Ectodermal cell (in vitro differentiated cells): ENCODE results near the gene MKNK2.

Experiments
- H3K27ac ChIP-seq: 2 replicates; pipeline ENCODE4 v1.7.0; 2013; ENCODE audit warnings: mild to moderate bottlenecking, low read depth, low read length; ENCODE audit not compliant: insufficient read depth, poor library complexity, severe bottlenecking
- H3K27me3 ChIP-seq: 2 replicates; pipeline ENCODE4 v1.7.0; 2013; ENCODE audit warnings: mild to moderate bottlenecking, low read length; ENCODE audit not compliant: insufficient read depth, control insufficient read depth, poor library complexity, severe bottlenecking
- H3K36me3 ChIP-seq: one replicate; pipeline ENCODE4 v1.7.0; 2013; ENCODE audit warnings: low read length; ENCODE audit not compliant: control insufficient read depth, insufficient read depth
- H3K4me1 ChIP-seq: one replicate; pipeline ENCODE4 v1.7.0; 2013; ENCODE audit warnings: low read length; ENCODE audit not compliant: control insufficient read depth, insufficient read depth
- H3K4me3 ChIP-seq: 2 replicates; pipeline ENCODE4 v1.7.0; 2013; ENCODE audit warnings: low read depth, low read length, control low read depth; ENCODE audit not compliant: insufficient read depth
- H3K9me3 ChIP-seq: 2 replicates; pipeline ENCODE4 v1.7.0; 2013; ENCODE audit warnings: mild to moderate bottlenecking, low read length, moderate library complexity; ENCODE audit not compliant: control insufficient read depth
- WGBS, 2 experiments: methylation state at CpG; one replicate each; pipeline ENCODE4 v1.1.7; 2013; ENCODE audit warnings: missing lambda C conversion rate in 2 of 2; 5-methylcytosine and 5-hydroxymethylcytosine counted together

MKNK2 gene

DNA sequence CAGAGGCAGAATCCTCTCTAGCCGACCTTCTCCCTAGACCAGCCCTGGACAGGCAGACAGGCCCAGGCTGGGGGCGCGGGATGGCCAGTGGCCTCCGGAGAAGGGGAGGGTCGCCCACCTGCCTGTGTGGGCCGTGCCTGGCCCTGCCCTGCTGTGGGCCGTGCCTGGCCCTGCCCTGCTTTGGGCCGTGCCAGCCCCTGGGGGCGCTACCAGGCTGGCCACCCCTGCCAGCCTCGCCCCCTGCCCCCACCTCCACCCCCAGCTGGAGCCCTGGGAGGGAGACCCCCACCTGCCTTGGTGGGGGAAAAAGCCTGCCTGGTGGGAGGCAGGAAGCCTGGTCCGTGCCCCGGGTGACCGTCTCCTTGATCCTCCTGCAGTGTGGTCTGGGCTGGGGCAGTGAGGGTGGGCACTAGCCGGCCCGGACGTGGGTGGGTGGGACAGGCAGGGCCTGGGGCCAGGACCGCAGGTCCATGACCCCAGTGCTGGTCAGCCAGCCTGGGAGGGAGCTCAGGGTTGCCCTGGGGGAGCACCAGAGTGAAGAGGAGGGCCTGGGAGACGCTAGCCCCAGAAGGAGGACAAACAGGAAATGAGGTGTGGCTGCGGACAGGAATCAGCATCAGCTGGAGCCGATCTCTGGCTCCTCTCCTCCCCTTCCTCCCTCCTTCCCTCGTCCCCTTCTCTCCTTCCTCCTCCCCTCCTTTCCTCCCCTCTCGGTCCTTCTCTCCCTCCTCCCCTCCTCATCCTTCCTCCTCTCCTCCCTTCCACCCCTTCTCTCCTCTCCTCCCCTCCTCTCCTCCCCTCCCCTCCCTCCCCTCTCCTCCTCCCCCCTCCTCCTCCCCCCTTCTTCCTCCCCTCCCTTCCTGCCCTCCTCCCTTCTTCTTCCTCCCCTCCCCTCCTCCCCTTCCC is 5.1 kb upstream of the MKNK2 start:
- H3K4me1 ChIP-seq: peaks cover 39% of the 10 kb centered on the region
- no peaks in the 10 kb centered on the region for H3K9me3 ChIP-seq
- no peaks in the 10 kb centered on the region for H3K27me3 ChIP-seq
- WGBS, 2 experiments: 62 to 68% methylated on average over 22 of the region's 22 CpGs
- H3K4me3 ChIP-seq: no peak overlapping the region
- no peak overlapping the region for H3K27ac ChIP-seq
- no peaks in the 10 kb centered on the region for H3K36me3 ChIP-seq

DNA sequence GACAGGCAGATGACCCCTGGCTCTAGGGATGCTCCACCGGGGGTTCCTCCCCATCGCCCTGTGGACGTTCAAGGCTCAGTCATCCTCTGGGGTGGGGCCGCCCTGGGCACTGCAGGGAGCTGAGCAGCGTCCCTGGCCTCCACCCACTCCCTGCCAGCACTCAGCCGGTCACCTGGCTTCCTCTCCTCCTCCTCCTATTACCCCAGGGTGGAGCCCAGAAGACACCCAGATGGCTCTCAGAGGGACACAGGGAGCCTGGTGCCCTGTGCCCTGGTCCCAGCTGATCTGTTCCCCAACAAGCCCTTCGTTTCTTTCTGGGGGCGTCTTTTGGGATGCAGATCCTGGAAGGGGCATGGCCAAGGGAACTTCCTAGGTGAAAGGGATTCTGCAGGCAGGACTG is 3.7 kb upstream of the MKNK2 start:
- WGBS, 2 experiments: 86 to 87% methylated on average over 8 of the region's 8 CpGs

DNA sequence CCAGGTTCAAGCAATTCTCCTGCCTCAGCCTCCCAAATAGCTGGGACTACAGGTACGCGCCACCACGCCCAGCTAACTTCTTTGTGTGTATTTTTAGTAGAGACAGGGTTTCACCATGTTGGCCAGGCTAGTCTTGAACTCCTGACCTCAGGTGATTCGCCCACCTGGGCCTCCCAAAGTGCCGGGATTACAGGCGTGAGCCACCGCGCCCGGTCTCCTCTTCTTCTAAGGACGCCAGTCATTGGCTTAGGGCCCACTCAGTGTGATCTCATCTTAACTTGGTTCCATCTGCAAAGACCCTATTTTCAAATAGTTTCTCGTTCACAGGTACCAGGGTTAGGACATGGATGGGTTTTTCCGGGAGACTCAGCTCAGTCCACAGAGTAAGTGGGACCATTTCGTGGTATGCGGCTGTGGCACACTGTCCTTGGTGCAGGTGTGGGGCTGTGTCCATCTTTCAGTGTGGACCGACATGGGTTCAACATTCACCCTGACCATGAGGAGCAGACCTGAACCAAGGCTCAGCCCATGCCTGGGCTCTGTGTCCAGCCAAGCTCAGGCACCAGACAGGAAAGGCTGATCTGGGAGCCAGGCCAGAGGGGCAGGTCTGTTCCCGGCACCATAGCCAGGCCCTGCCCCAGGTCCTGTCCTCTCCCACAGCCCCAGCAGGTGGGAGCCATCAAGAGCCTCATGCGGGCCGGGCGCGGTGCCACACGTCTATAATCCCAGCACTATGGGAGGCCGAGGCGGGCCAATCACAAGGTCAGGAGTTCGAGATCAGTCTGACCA is 2.8 kb upstream of the MKNK2 start:
- no peaks in the 10 kb centered on the region for H3K27me3 ChIP-seq
- 92 to 93% methylated on average over 24 of the region's 24 CpGs for WGBS, 2 experiments
- H3K27ac ChIP-seq: no peak overlapping the region
- peaks cover 31% of the 10 kb centered on the region for H3K4me1 ChIP-seq
- no peaks in the 10 kb centered on the region for H3K9me3 ChIP-seq
- H3K4me3 ChIP-seq: no peak overlapping the region
- H3K36me3 ChIP-seq: no peaks in the 10 kb centered on the region

More for the DNA sequence above, 3.7 kb upstream of the MKNK2 start:
- Histone ChIP-seq H3K9me3 (no peaks in the 10 kb centered on the region), H3K4me3 (no peak overlapping the region), H3K4me1 (peaks cover 31% of the 10 kb centered on the region), H3K27ac (no peak overlapping the region), H3K36me3 (no peaks in the 10 kb centered on the region), H3K27me3 (no peaks in the 10 kb centered on the region)

DNA sequence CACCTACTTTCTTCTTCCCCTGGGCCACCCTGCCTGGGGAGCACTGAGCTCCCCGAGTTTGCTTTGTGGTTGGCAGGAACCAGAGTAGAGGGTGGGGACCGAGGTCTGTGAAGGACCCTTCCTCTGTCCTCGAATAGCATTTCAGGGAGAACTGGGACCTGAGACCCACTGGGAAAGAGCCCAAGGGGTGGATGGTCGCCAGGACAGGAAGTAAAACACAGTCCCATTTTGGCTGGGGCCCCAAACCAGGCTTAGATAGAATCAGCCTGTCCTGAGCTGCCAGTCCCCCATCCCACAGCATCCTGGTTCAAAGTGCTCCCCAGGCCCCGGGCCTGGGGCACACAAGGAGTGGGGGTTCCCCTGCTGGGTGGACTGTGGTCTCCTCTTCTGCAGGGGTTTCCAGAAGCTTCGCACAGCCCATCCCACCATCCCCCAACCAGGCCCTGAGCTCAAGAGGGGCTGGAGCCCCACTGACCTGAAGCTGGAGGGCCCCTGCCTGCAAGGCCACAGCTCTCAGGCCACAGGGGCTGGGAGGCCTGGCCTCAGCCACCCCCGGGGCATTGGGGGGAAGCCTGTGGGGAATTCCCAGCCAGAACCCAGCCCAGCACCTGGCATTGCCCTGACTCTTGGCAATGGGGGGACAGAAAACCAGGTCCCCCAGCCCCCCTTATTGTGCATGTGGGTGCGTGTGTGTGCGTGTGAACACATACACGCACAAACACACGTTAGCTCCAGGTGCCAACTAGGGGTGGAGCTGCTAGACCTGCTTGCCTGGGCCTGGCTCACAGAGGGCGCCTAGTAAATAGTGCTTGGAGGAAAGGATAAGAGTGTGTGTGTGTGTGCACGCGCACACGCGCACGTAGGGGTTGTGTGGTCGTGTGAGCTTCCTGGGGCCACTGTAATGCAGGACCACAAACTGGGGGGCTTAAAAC is 995 bp upstream of the MKNK2 start:
- no peaks in the 10 kb centered on the region for H3K9me3 ChIP-seq
- peak overlapping the region; percentile 30 for H3K27ac ChIP-seq
- peak overlapping the region; percentile 14 for H3K4me3 ChIP-seq
- H3K27me3 ChIP-seq: no peaks in the 10 kb centered on the region
- WGBS, 2 experiments: 87 to 89% methylated on average over 18 of the region's 18 CpGs
- no peaks in the 10 kb centered on the region for H3K36me3 ChIP-seq
- peaks cover 32% of the 10 kb centered on the region for H3K4me1 ChIP-seq

DNA sequence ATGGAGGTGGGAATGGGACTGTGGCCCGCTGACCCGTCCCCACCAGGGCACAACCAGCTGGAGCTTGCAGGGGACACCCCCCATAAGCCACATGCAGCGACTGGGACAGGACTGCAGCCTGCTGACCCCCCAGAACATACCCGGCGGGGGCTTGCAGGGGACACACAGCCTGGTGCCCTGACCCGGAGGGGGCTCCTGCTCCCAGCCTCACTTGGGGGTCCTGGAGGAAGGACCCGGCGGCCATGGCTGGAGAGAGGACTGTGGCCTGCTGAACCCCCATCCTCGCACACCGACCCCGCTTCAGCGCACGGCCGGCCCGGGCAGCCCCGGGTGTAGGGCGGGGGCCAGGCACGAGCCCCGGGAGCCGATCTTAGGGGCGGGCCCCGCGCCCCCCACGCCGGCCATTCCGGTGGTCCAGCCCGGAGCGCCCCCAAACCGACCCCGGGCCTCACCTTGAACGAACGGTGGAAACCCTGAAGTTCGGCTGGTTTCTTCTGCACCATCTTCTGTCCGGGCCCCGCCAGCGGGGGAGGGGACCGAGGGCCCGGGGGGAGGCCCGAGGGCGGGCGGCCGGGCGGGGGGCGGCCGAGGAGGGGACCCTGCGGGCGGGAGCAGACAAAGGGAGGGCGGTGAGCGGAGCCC is 574 bp downstream of the MKNK2 start:
- 0% methylated on average over 49 of the region's 49 CpGs for WGBS, 2 experiments
- H3K4me1 ChIP-seq: peaks cover 23% of the 10 kb centered on the region
- H3K4me3 ChIP-seq: peak overlapping the region; percentile 78
- no peaks in the 10 kb centered on the region for H3K9me3 ChIP-seq
- peaks cover 2% of the 10 kb centered on the region for H3K36me3 ChIP-seq
- H3K27ac ChIP-seq: no peak overlapping the region
- no peaks in the 10 kb centered on the region for H3K27me3 ChIP-seq

DNA sequence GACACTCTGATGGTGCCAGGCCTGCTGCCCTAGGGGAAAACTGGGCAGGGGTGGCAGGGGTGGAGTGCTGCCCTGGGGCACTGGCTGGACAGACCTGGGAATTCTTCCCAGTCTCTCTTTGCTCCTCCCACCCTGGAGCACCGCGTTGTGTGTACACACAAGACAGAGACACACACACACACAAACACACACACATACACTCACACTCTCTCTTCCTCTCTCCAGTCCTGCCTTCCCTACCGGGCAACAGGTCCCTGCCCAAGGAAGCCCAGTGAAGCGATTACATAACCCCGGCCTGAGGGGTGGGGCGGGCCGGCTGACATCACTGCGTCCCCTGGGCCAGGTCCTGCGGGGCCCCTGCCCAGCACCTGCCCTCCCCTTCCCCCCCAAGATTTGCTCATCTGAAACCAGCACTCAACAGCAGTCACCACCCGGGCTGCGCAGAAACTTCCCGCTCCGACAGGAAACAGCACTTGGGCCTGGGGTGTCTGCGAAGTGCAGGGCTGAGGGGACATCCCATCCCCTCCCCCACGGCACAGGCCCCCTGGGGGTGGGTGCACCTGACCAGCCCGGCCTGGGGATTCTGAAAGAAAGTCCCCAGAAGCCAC is 1.2 kb downstream of the MKNK2 start:
- WGBS, 2 experiments: 4 to 8% methylated on average over 16 of the region's 16 CpGs

DNA sequence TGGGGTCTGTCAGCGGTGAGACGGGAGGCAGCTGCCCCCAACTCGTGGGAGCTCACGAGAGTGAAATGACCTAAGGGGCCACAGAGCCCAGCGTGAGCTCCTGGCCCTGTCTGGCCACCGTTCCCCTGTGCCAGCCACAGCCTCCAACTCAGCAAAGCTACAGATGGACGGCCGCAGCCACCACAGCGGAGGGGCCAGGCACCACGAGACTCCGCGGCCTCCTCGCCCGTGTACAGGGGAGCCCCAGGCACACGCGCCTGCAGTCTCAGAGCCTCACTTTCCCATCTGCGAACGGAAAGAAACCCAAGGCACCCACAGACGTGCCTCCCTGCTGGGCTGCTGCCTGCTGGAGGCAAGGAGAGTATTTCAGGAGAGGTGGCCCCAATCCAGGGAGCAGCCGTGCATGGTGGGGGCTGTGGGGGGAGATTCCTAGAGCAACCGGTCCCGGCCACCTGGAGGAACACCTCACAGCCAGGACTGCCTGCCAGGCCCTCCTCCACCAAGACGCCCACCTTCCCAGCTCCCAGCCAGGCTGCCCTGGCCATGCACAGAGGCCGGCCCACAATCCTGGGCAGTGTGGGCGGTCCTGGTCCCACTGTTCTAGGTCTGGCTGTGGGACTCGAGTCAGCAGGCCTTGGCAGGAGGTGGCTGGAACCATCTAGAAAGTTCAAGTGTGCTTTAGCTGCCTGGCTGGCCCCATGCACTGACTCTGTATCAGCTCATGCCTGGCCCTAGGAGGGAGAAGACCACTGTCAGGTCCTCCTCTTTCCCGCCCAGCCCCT is 1.9 kb downstream of the MKNK2 start:
- peaks cover 21% of the 10 kb centered on the region for H3K4me1 ChIP-seq
- H3K27me3 ChIP-seq: no peaks in the 10 kb centered on the region
- WGBS, 2 experiments: 91 to 92% methylated on average over 27 of the region's 27 CpGs
- no peaks in the 10 kb centered on the region for H3K9me3 ChIP-seq
- H3K4me3 ChIP-seq: peak overlapping the region; percentile 78
- H3K36me3 ChIP-seq: peaks cover 3% of the 10 kb centered on the region
- no peak overlapping the region for H3K27ac ChIP-seq

More for the DNA sequence above, 1.2 kb downstream of the MKNK2 start:
- no peaks in the 10 kb centered on the region for H3K27me3 ChIP-seq
- H3K4me3 ChIP-seq: peak overlapping the region; percentile 78
- H3K36me3 ChIP-seq: peaks cover 3% of the 10 kb centered on the region
- peaks cover 21% of the 10 kb centered on the region for H3K4me1 ChIP-seq
- no peak overlapping the region for H3K27ac ChIP-seq
- no peaks in the 10 kb centered on the region for H3K9me3 ChIP-seq

DNA sequence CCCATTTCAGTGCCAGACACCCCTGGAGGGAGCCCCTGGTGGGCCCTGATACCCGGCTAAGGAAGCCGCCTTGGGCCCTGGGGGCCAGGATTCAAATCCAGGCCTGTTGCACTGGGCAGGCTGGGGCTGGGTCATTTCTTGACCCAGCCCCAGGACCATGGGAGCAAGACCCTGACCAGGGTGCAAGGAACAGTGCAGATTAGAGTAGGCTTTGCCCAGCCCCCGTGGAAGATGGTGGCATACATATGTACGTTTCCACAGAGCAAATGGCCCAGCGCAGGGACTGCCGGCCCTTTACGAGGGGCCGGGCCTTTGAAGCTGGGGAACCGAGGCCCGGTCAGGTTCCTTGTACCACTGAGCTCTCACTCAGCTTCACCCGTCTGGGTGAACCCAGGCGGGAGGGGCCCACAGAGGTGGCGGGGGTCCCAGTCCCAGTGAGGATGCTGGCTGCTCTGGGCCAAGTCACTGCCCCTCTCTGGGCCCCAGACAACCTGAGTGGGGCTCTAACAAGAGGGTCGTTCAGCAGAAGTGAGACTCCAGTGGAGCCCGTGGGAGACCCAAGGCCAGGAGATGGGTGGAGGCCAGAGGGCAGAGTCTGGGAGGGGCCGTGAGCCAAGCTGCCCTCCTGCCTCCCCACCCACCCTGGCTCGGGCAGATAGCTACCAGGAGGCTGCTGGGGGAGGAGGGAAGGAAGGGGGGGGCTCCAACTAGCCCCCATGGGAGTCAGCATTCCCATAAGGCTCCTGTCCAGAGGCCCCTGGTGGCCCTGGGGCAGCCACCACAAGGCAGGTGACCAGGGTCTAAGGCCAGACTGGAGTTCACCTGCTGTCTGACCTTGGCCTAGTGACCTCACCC is 2.7 kb downstream of the MKNK2 start:
- Histone ChIP-seq H3K9me3 (no peaks in the 10 kb centered on the region), H3K4me1 (peaks cover 21% of the 10 kb centered on the region), H3K36me3 (peaks cover 3% of the 10 kb centered on the region), H3K27ac (no peak overlapping the region), H3K4me3 (no peak overlapping the region), H3K27me3 (no peaks in the 10 kb centered on the region)
- 93 to 94% methylated on average over 17 of the region's 17 CpGs for WGBS, 2 experiments
